GDM1 (cell line): ENCODE measurements around the gene FOXC1.

Experiments
- DNase-seq: peaks from one replicate; lab custom pipeline; 2025; lab: John Stamatoyannopoulos, UW

The FOXC1 gene

DNA sequence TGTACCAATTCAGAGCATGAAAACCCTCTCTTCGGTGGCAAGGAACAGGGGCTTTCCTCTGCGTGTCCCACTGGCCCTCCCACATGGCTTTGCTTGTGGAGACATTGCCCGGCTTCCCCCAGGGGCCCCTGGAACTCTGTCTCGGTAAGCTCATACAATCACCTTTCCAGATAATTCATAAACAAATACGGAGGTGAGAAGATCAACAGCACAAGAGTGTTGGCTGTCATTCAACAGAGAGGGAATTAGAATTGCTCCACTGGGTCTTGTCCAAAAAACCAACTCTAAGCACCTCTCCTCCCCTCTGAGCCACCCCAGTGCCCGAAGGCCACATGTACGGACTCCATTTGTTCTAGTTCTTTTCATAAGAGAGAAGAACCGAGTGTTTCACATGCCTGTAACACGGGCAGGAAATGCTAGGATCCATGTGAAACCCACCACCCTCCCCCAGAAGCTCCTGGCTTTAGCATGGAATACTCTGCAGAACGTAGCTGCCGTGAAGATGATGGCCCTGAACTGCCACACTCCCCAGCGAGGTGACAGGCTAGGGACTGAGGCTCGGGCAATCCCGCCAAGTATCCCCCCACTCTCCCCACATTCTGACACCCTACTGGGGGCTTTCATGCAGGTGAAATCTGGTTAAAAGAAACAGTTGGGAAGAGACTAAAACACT is 24.6 kb upstream of the FOXC1 start:
- no peak for DNase-seq

DNA sequence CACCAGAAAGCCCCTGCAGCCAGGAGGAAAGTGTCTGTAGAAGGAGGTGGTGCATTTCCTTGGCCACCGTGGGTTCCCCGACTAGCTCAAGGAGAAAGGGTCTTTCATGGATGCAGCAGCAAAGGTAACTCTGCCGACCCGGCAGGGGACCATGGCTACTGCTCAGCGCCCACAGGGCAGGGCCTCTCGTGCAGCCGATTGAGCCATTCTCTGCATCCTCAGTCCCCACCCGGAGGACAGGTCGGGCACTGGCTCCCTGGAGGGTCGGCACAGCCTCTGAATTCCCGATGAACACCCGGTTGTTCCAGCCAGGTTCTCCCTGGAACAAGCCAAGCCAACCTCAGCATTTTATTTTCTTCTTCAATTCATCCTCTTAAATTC is 24.1 kb upstream of the FOXC1 start:
- DNase-seq = no peak

DNA sequence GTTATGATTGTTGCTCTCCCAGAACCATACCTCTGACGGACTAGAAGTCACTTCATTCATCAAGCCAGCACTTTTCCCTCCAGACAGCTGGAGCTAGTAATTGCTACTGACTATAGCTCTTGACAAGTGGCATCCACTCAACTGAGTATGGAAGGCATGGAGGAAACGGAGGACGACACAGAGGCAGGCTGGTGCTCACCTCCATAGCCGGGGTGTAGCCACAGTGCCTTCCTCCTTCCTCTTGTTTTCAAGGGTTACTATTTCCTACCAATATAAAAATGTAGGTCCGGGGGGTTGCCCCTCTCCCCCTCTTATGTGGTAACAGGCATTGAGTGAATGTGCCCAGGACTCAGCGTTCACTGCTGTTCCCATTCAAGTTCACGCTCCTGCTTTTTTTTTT is 23.5 kb upstream of the FOXC1 start:
- no peak for DNase-seq

DNA sequence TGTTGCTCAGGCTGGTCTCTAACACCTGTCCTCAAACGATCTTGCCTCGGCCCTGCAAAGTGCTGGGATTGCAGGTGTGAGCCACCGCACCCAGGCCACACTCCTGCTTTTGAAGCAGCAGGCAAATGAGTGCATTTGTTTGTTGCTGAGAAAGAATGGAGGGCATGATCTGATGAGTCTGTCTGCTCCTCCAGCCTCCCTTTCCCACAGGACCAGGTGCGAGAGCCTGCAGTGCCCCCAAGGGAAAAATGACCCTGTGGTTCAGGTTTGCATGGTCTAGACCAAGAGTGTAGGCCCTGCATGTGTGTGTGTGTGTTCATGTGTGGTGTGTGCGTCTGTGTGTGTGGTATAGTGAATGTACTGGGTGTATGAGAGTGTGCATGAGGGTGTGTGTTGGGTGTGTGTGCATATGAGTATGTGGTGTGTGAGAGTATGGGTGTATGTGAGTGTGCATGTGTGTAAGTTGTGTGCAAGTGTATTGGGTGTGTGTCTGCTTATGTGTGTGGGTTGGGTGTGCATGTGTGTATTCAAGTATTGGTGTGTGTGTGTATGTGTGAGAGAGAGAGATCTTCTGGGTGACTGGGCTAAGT is 22.8 kb upstream of the FOXC1 start:
- DNase-seq = no peak

DNA sequence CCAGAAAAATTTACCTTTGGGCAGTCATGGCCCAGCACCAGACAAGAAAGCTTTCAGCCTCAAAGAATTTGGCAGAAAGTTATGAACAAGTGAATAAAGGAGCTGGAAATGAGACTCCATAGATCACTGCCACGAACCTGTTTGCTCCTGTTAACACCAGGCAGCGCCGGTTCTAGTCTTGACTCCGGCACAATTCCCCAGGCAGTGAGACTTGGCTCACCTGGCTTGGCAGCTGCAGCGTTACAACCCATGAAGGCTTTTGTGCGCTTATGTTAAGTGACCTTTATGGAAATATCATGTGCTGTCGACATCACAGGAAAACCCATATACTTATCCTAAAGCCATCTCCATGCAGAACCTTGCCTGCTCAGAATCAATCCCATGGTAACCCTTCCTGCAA is 22.2 kb upstream of the FOXC1 start:
- DNase-seq = no peak

DNA sequence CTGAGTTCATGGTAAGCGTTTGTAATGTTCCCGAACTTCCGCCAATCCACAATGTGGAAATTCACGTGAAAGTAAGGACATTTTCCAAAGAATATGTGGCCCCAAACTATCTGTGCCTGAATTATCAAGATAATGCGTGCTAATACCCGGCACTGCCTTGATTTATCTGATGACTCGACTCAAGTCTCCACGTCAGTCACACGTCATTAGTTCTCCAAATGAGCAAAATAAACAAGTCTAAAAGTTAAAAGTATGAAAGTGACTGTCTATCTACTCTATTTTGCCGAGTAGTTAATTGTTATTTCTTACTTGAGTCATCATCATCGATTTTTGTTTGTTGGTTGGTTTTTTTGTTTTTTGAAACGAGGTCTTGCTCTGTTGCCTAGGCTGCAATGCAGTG is 21.7 kb upstream of the FOXC1 start:
- no peak for DNase-seq

DNA sequence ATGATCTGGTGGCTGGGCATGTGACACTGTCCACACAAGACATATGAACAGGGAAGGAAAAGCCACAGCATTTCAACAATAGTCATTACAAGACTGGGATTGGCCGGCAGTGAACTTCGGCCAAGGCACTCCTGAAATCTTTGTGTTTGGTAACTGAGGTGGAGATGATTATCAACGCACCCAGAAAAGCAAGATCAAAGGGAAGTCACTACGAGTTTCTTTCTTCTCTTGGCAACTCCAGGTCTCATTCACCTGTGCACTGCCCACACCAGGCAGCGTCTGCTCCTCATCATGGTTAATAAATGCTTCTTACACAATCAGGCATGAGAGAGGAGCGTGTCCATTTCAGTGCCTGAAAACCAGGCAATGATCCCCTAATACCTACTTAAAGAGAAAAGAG is 20.5 kb upstream of the FOXC1 start:
- no peak for DNase-seq

DNA sequence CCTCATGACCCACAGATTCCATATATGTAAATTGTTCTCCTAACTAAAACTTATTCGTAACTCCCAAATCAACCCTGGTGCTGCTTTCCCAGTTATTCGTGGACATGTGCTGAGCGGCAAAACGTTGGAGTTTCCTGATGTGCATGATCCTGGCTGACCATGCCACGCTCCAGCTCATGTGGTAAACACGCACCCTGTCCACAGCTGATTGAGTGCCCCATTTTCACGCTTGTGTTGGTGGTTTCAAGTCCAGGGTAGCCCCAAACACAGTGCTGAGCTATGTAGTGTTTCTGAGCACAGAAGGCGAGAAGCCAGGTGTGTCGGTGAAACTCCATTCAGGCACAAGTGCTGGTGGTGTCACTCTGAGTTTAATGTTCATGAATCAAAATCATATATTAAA is 19.1 kb upstream of the FOXC1 start:
- no peak for DNase-seq

DNA sequence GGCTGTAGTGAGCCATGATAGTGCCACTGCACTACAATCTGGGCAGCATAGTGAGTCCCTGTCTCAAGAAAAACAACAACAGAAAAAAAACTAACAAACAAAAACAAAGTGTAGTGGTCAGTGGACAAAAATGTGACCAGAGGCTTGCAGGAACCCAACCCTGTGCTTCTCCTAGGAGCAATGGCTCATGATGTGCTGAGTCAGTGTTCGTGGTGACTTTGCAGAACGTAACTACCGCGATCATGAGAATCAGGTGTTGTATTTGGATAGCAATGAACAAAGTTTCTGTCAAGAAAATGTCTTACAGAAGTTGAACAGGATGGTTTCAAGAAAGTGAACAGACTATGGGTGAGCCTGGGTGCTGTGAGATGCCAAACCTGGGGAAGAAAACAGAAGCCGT is 18.5 kb upstream of the FOXC1 start:
- no peak for DNase-seq

DNA sequence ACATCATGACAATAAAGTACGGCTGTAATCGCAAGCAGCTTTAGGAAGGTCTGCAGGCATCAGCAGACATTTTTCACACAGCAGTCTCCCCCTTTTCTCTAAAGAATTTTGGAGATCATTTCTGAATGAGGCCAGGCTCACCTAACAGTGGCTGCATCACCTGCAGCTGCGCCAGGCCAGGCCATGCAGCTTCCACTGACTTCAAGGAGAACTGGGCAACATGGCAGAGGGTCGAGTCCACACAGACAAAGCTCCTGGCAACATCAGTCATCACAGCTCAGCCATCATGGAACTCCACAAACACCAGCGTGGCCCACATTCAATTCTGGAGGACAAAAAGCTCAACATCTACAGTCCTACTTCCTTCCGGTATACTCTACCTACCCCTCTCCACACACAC is 17.8 kb upstream of the FOXC1 start:
- no peak for DNase-seq

DNA sequence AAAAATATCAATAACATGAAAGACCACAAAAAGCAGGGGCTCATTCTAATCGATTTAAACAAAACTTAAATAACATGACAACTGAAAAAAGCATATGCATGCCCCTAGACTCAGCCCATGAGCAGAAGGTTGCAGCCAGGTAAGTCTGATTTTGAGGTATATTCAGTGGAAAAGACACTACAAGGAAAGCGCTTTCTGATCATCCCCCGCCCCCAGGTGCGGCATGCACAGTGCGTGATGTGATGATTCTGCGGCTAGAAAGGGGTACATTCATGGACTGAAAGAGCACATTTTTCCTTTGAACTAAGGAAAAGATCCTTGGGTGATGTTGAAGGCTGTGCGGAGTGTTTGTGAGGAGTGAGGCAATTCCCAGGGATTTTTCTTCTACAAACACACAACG is 16.9 kb upstream of the FOXC1 start:
- no peak for DNase-seq

DNA sequence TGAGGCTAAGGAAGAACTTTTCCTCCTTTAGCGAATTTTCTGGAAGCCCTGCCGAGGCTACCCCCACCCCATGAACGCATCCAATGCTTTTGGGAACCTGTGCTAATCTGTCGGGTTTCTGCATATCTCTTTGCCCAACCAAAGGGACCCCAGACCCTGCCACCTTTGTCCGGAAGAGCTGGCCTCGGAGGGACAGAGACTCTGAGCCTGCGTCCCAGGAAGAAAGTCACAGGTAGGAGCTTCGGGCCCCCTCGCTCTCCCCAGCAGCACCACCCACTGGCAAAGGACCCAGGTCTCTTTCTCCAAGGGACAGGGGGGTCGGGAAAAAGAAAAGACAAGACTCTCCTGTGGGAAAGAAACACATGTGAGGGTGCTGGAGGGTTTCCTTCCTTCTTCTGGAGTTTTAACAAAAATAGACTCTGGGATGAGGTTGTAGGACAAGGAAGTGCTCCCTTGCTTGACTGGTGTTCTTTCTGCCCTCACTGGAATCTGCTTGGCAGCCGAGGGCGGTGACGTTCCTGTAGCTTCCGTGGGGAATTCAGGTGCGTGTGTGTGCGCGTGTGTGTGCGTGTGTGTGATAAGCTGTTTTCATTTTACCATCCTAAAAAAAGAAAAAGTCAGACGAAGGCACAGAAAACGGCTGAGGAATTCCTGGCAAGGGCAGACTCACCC is 16.3 kb upstream of the FOXC1 start:
- DNase-seq = no peak

DNA sequence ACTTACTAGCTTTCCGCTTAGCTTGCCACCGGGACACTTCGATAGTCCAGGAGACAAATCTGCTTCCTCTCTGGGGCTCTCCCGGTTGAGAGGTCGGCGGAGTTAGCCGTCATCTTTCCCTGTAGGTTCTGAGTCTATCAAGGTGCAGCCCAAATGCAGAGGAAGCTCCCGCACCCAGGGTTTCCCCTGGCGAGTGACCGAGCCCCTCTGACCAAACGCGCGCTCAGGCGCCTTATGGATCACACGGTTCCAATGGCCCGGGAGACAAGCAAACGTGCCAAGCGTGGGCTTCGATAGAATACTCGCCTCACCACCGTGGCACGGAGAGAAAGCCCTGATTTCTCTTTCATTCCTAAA is 15.8 kb upstream of the FOXC1 start:
- no peak for DNase-seq

DNA sequence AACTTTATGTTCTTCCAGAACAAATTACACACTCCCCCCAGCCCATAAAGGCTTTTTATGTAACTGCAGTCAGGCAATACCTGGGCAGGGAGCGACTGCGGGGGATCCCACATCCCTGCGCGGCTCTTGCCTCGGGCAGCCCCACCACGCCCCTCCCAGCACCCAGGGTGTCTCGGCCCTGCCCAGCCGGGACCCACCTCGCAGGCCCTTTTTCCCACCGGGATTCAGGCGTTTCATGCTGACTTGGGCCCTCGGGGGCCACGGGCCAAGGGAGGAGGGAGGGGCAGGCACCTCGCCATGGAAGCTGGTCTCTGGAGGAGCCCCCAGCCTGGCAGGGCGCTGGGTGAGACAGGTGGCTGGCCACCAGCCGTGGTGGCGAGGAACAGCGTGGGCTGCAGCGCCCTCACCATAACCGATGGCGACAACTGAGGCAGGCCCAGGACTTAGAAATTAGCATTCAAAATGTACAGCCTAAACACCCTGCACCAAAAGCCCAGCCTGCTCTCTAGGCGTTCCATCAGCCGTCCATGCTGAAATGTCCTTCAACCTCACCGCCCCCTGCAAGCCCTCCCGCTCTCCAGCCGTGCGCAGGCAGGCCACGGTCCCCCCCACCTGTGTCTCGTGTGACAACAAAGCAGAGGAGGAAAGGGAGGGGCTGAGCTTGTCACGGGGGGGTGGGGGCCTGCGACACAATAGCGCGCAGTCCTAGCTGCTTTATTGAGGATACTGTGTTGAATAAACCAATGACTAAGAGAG is 15.1 kb upstream of the FOXC1 start:
- DNase-seq = no peak

DNA sequence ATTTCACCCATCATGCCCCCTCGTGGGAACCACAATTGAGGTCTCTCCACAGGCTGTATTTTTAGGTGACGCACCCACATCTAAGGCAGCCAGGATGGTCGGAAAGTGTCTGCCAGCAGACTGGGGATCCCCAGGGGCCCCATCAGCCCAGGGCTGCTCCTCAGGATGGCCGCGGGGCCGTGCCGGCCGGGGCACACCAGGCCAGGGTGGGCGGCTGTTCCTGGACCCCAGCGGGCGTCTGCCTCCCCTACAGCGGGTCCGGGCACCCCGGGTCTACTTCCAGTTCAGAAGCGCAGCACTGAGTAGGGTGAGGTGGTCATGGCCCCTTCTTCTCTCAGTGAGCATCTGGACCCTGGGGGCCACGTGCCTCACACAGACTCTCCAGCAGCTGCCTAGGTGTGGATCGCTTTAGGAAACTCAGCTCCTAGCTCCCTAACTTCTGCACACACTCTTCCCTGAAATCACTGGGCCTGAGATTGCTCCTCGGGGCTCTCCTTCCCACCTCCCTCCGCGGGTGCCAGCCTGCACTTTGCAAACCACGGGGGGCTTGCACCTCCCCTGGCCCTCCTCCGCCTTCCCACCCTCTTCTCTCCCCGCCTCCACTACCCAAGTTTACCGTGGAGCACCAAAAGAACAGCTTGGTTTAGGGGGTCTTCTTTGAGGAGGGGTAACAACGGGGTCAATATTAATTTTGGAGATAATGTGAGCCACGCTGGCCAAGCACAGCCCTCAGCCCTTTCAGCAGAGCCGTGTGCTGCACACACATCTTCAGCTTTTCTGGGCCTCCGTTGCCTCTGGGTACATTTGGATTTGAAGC is 14.2 kb upstream of the FOXC1 start:
- DNase-seq = no peak

DNA sequence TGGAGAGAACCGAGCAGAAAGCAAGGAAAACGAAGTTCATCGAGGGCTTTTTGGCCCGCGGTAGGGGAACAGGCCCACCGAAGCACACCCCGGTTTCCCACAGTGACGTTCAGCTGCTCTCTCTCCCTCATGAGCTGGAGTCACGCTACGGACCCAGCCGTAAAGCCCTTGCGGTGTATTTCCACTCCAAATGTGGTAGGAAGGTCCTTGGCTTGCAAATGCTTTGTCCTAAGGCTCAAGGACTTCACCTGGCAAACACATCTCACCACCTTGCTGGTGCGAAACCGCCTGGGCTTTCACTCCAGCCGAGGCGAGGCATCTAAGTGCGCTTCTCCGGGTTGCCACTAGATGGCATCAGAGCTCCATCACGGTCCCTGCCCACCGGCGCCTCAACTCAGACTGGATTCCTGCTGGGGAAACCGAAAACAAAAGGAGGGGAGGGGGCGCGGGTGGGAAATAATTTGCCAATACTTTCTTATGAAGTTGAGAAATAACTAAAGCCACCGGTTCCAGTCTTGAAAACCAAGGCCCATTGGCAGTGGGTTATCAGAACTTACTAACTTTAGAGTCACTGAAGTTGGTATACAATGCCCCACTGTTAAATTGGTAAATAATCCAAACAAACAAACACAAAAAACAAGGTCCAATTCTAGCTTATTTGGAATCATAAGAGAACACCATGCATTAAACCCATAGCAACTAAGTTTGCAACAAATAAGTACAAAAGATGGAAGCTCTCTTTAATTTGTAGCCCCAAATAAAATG is 13.4 kb upstream of the FOXC1 start:
- peak; percentile 36 for DNase-seq

DNA sequence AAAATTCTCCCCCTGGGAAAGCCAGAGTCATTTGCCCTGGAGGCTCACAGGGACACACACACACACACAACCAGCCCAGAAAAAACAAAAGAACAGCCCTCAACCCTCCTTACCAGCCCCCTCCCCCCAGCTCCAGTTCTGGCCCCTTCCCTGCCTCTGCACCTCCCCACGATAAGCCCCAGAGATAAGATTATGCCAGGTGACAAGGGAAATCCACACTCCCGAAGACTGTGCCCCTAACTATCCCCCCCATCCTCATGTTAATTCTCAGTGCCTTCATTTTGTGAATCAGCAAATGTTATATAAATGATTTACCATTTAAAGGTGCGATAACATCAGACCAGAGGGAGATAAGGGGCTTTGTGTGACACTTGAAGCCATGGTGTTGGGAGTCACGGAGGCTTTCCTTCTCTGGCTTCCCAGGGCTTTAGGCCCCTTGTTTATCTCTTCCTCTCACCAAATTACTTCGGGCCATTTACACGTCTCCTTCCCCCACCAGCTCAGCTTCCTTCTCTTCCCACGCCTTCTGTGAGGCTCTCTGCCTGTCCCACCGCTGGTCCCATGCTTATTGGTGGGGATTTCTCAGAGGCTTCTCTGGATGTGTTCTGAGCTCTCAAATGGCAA is 12.5 kb upstream of the FOXC1 start:
- no peak for DNase-seq

DNA sequence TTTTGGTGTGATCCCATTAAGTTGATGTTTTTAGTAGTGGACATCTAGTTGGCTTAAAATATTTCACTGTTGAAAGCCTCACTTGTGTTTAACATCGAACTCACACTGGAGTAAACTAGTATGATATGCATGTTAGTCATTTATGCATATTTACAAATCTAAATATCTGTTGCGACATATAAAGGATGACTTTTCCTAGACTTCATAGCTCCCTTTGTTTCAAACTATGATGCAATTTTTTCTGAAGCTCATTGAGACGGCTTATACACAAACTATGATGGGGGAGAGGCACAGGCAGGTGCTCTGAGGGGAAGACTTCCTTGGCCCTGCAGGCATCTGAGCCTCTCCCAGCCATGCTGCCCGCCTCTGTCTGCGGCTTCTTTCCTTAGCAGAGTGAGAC is 11.8 kb upstream of the FOXC1 start:
- no peak for DNase-seq

DNA sequence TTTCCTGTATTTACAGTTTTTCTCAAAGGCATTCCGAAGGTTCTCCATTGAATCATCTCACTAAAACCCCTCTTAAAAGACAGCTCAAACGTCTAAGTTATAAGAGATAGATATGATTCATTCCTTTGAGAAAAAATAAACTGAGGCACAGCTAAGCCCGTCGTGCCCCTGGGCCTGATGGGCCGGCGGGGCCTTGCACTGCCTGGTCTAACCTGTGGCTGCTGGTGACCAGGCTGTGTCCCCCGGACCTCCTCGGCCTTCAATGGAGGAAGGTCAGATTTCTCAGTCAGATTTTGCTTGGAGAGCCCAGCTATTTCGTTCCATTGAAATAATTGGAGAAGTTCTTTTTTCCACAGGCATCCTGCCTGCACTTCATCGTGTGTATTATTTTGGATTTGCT is 11.3 kb upstream of the FOXC1 start:
- no peak for DNase-seq

DNA sequence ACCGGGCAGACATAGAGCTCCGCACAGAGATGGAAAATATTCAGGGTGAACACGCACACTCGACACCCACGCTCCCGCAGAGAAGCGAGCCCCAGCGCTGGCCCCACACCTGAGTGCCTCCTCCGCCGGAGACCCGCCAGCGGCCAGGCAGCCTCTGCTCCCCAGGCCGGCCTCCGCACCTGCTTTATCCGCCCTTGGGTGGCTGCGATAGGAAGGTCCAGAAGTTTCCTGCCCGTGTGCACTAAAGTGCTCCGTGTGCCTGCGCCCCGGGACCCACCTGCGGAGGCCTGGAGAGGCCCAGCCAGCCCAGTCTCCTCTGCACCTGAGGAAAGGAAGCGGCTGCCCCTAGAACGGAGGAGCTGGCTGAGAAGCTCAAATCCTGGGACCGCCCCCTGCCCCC is 10.8 kb upstream of the FOXC1 start:
- DNase-seq = no peak

DNA sequence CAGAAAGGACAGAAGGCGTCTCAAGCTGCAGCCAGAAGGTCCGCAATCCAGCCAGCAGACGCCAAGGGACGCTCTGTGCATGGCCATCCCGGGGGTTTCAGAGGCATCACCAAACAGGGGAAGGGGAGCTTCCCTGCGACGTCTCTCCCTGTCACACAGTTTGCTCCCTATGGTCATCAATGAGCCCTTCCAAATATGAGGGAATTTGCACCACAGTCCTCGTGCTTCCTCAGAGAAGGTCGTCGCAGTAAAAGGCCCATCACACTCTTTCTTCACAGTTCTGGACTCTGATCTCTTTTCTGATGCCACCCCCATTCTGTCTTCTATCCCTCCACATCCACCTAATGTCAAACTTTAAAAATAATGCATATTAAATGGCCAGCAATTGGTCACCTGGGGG is 10.2 kb upstream of the FOXC1 start:
- DNase-seq = no peak
